Measurements from ENCODE around the gene ERCC1. TPM values are rescaled to one million over a fixed set of nuclear protein-coding genes. Genes with fewer than 3 reads are reported as not detected.
"Not testable (repeated sequence)": the region's sequence is repeated elsewhere in the genome, so short reads cannot be mapped to it uniquely, and the experiment has no call there.

The ERCC1 gene
- total RNA-seq, 2 donors from 2014 or later: 99.8 to 224 TPM

DNA sequence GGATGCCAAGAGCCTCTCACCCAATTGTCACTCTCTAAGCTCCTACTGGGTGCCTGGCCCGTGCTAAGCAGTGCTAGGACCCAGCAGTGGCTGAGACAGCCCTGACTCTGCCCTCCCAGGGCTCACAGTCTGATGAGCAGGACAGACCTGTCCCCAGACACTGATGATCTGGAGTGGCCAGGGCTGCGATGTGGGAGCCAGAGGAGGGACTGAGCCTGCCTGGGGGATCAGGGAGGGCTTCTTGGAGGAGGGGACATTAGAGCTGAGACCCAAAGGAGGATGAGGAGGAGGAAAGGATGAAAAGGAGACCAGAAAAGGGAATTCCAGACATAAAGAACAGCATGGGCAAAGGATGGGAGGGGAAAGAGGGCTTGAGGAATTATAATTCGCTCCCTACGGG is 6.6 kb downstream of the ERCC1 start:
- H3K36me3 ChIP-seq: peaks cover 44% of the 10 kb centered on the region
- H3K27ac ChIP-seq: no peak overlapping the region
- no peaks in the 10 kb centered on the region for H3K27me3 ChIP-seq (replicated peaks; ENCODE audit: insufficient read depth)
- no peak overlapping the region for H3K4me3 ChIP-seq
- no peak for ATAC-seq (ENCODE audit: insufficient number of reproducible peaks, low FRiP score, low read depth)
- no peak for TF ChIP-seq CTCF (IDR thresholded peaks at IDR 0.05)
- peaks cover 0 to 1% of the 10 kb centered on the region in 2 donors for H3K4me1 ChIP-seq (ENCODE audit: control insufficient read depth in 1 of 2, low read depth in 2 of 2)
- no peaks in the 10 kb centered on the region for H3K9me3 ChIP-seq
- no peak for DNase-seq (ENCODE audit: low spot score)

DNA sequence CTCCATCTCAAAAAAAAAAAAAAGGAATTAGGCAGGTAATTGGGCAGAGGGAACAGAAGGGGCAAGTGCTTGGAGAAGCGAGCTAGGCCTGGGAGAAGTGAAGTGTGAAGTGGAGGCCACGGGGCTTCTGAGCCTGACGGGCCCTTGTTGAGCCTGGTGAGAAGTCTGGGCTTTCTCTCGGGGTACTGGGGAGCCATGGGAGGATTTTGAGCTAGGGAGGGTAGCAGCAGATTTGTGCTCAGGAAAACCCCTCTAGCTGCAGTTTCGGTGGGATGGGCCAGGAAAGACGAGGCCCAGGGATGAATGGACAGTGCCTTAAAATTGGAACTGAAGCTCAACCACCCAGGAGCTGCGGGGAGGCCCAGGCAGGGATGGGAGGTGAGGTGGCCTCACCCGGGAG is 9.2 kb downstream of the ERCC1 start:
- TF ChIP-seq CTCF (IDR thresholded peaks at IDR 0.05): no peak
- Histone ChIP-seq H3K27ac (no peak overlapping the region), H3K4me1 (ENCODE audit: control insufficient read depth in 1 of 2, low read depth in 2 of 2) (no peaks in the 10 kb centered on the region), H3K36me3 (peaks cover 40% of the 10 kb centered on the region), H3K9me3 (no peaks in the 10 kb centered on the region), H3K4me3 (no peak overlapping the region), H3K27me3 (replicated peaks; ENCODE audit: insufficient read depth) (no peaks in the 10 kb centered on the region)
- no peak for DNase-seq (ENCODE audit: low spot score)
- no peak for ATAC-seq (ENCODE audit: insufficient number of reproducible peaks, low FRiP score, low read depth)

DNA sequence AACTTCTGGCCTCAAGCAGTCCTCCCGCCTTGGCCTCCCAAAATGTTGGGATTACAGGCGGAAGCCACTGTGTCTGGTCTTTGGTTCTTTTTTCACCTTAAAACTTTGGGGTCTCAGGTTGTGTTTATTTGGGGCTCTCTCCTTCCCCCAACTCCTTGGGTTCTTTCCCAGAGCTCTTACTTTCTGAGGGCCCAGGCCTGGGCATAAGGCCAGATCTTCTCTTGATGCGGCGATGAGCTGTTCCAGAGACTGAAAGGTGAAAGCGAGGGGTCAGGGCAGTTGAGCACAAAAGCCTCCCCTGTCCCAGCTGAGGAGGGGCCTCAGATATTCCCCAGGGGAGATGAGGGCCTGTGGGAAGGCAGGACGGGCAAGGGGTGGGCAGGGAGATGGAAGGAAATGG is 10.2 kb downstream of the ERCC1 start:
- Histone ChIP-seq H3K4me3 (no peak overlapping the region), H3K27ac (no peak overlapping the region), H3K27me3 (replicated peaks; ENCODE audit: insufficient read depth) (no peaks in the 10 kb centered on the region), H3K4me1 (ENCODE audit: control insufficient read depth in 1 of 2, low read depth in 2 of 2) (no peaks in the 10 kb centered on the region), H3K9me3 (no peaks in the 10 kb centered on the region), H3K36me3 (peaks cover 34% of the 10 kb centered on the region)
- DNase-seq (ENCODE audit: low spot score) (no peak), ATAC-seq (ENCODE audit: insufficient number of reproducible peaks, low FRiP score, low read depth) (no peak)
- TF ChIP-seq CTCF (IDR thresholded peaks at IDR 0.05): no peak

- not testable (repeated sequence) for ATAC-seq (ENCODE audit: insufficient number of reproducible peaks, low FRiP score, low read depth); DNase-seq (ENCODE audit: low spot score); H3K27me3 ChIP-seq (replicated peaks; ENCODE audit: insufficient read depth); H3K9me3 ChIP-seq; H3K27ac ChIP-seq; H3K4me3 ChIP-seq
- peaks cover 21% of the 10 kb centered on the region for H3K36me3 ChIP-seq
- peaks cover 7 to 14% of the 10 kb centered on the region in 2 donors for H3K4me1 ChIP-seq (ENCODE audit: control insufficient read depth in 1 of 2, low read depth in 2 of 2)
Measured at GRCh38 chr19:45410330-45410729, 13.4 kb downstream of the ERCC1 start.

- DNase-seq (ENCODE audit: low spot score) (no peak), ATAC-seq (ENCODE audit: insufficient number of reproducible peaks, low FRiP score, low read depth) (no peak)
- Histone ChIP-seq H3K4me1 (ENCODE audit: control insufficient read depth in 1 of 2, low read depth in 2 of 2) (peaks cover 7 to 17% of the 10 kb centered on the region in 2 donors), H3K27ac (no peak overlapping the region), H3K4me3 (no peak overlapping the region), H3K27me3 (replicated peaks; ENCODE audit: insufficient read depth) (no peaks in the 10 kb centered on the region), H3K9me3 (no peaks in the 10 kb centered on the region), H3K36me3 (peaks cover 21% of the 10 kb centered on the region)
- no peak for TF ChIP-seq CTCF (IDR thresholded peaks at IDR 0.05)
Measured at GRCh38 chr19:45409557-45409920, 14.2 kb downstream of the ERCC1 start.

- no peak for ATAC-seq (ENCODE audit: insufficient number of reproducible peaks, low FRiP score, low read depth)
- no peak for TF ChIP-seq CTCF (IDR thresholded peaks at IDR 0.05)
- no peak overlapping the region for H3K27ac ChIP-seq
- no peak overlapping the region for H3K4me3 ChIP-seq
- DNase-seq (ENCODE audit: low spot score): no peak
- H3K9me3 ChIP-seq: no peaks in the 10 kb centered on the region
- H3K36me3 ChIP-seq: peaks cover 17% of the 10 kb centered on the region
- no peaks in the 10 kb centered on the region for H3K27me3 ChIP-seq (replicated peaks; ENCODE audit: insufficient read depth)
- peaks cover 8 to 22% of the 10 kb centered on the region in 2 donors for H3K4me1 ChIP-seq (ENCODE audit: control insufficient read depth in 1 of 2, low read depth in 2 of 2)
Measured at GRCh38 chr19:45408830-45409556, 14.7 kb downstream of the ERCC1 start.

All from thoracic aorta (tissue), 2 donors.